Hair follicular keratinocyte (primary cell): ENCODE results near the gene LY6G5C. TPM values are rescaled to one million over a fixed set of nuclear protein-coding genes. Genes with fewer than 3 reads are reported as not detected.

Experiments used
- total RNA-seq: library from RNA; depleted of rRNA; stranded (reverse); fragments of >200 nt; gene quantifications from 2 replicates; pipeline ENCODE4 v1.2.3, GENCODE V29; 2015

The LY6G5C gene
- total RNA-seq, 1 donor from 2014 or later, result 0.76 TPM

Other genes with a start within 250 kb of the LY6G5C start
- gene MICB, start 182.9 kb downstream of the LY6G5C start, total RNA-seq, result 8.7 and 16.8 TPM in 2 replicates
- not detected in 2 replicates for gene MCCD1, start 152.1 kb downstream of the LY6G5C start, total RNA-seq
- 438 and 525 TPM in 2 replicates for gene DDX39B, start 139.1 kb downstream of the LY6G5C start, total RNA-seq
- 0.11 and 0.16 TPM in 2 replicates for gene ATP6V1G2, start 134.5 kb downstream of the LY6G5C start, total RNA-seq
- 12.2 and 29.0 TPM in 2 replicates for gene NFKBIL1, start 133.5 kb downstream of the LY6G5C start, total RNA-seq
- not detected in 2 replicates for gene LTA, start 108.8 kb downstream of the LY6G5C start, total RNA-seq
- 3.3 and 4.5 TPM in 2 replicates for gene TNF, start 105.5 kb downstream of the LY6G5C start, total RNA-seq
- 0.49 and 1.5 TPM in 2 replicates for gene LTB, start 98.6 kb downstream of the LY6G5C start, total RNA-seq
- gene LST1, start 94.8 kb downstream of the LY6G5C start, total RNA-seq, result not detected in 2 replicates
- gene NCR3, start 88.1 kb downstream of the LY6G5C start, total RNA-seq, result not detected in 2 replicates
- not detected in 2 replicates for gene AIF1, start 65.8 kb downstream of the LY6G5C start, total RNA-seq
- 88.0 and 92.7 TPM in 2 replicates for gene PRRC2A, start 60.4 kb downstream of the LY6G5C start, total RNA-seq
- 195 and 196 TPM in 2 replicates for gene BAG6, start 28.4 kb downstream of the LY6G5C start, total RNA-seq
- gene APOM, start 25.2 kb downstream of the LY6G5C start, total RNA-seq, result 1.2 and 2.3 TPM in 2 replicates
- gene C6orf47, start 20.3 kb downstream of the LY6G5C start, total RNA-seq, result 16.0 and 20.2 TPM in 2 replicates
- gene GPANK1, start 16.1 kb downstream of the LY6G5C start, total RNA-seq, result 13.1 and 16.0 TPM in 2 replicates
- gene CSNK2B, start 15.0 kb downstream of the LY6G5C start, total RNA-seq, result 251 and 316 TPM in 2 replicates
- 1.9 and 2.3 TPM in 2 replicates for gene LY6G5B, start 11.1 kb downstream of the LY6G5C start, total RNA-seq
- 24.0 and 27.8 TPM in 2 replicates for gene ABHD16A, start 22.3 kb upstream of the LY6G5C start, total RNA-seq
- not detected in 2 replicates for gene LY6G6F, start 25.8 kb upstream of the LY6G5C start, total RNA-seq
- not detected in 2 replicates for gene LY6G6D, start 34.3 kb upstream of the LY6G5C start, total RNA-seq
- gene LY6G6C, start 40.7 kb upstream of the LY6G5C start, total RNA-seq, result 0.15 TPM in 1 of 2 replicates, not detected in the other
- gene MPIG6B, start 42.3 kb upstream of the LY6G5C start, total RNA-seq, result not detected in 2 replicates
- gene DDAH2, start 48.2 kb upstream of the LY6G5C start, total RNA-seq, result 9.5 and 16.1 TPM in 2 replicates
- gene CLIC1, start 55.5 kb upstream of the LY6G5C start, total RNA-seq, result 805 and 887 TPM in 2 replicates
- 6.2 and 7.4 TPM in 2 replicates for gene MSH5, start 58.9 kb upstream of the LY6G5C start, total RNA-seq
- gene SAPCD1, start 81.6 kb upstream of the LY6G5C start, total RNA-seq, result 0.70 and 1.5 TPM in 2 replicates
- 0.19 and 0.86 TPM in 2 replicates for gene VWA7, start 96.3 kb upstream of the LY6G5C start, total RNA-seq
- gene VARS1, start 114.7 kb upstream of the LY6G5C start, total RNA-seq, result 84.7 and 118 TPM in 2 replicates
- gene LSM2, start 125.9 kb upstream of the LY6G5C start, total RNA-seq, result 95.7 and 134 TPM in 2 replicates
- gene HSPA1L, start 134.2 kb upstream of the LY6G5C start, total RNA-seq, result 0.53 and 0.62 TPM in 2 replicates
- 37.6 and 59.1 TPM in 2 replicates for gene HSPA1A, start 134.5 kb upstream of the LY6G5C start, total RNA-seq
- 76.1 and 133 TPM in 2 replicates for gene HSPA1B, start 146.7 kb upstream of the LY6G5C start, total RNA-seq
- 33.3 and 33.7 TPM in 2 replicates for gene NEU1, start 181.8 kb upstream of the LY6G5C start, total RNA-seq
- gene SLC44A4, start 197.9 kb upstream of the LY6G5C start, total RNA-seq, result 0.04 TPM in 1 of 2 replicates, not detected in the other
- 22.2 and 24.5 TPM in 2 replicates for gene EHMT2, start 216.6 kb upstream of the LY6G5C start, total RNA-seq
- gene ZBTB12, start 221.0 kb upstream of the LY6G5C start, total RNA-seq, result 0.30 and 0.39 TPM in 2 replicates
- not detected in 2 replicates for gene C2, start 246.7 kb upstream of the LY6G5C start, total RNA-seq